MM.1S (cell line): Measurements from ENCODE around the gene QARS1.

Experiments used
- EZH2 ChIP-seq: fragments of 300-600 bp; sonication (generic); optimal IDR thresholded peaks from 2 replicates; pipeline ENCODE3; 2017; ENCODE audit warnings: low read depth, mild to moderate bottlenecking, antibody characterized with exemption, low read length, mixed read lengths
- TF ChIP-seq, protein P1 (sequence below): fragments of 300-600 bp; sonication (generic); IDR thresholded peaks from 2 replicates; pipeline ENCODE4 v1.5.1; 2016; ENCODE audit warnings: antibody characterized with exemption, low read length, mixed read lengths

DNA sequence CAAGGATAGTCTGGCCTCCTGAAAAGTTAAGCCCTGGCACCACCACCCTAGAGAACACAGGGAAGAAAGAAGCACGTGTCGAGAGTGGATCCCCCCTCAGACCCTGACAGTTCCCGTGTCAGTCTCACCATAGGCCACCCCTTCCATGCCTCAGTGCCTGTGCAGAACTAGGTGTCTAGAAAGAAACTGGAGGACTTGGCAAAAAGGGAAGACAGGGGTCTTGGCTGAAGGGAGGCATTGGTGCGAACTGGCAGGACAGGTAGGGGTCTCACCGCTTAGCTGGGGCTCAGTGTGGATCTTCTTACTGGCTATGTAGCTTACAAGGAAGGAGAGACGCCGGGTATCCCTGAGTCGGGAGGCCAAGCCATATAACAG is 518 bp downstream of the QARS1 start:
- TF ChIP-seq, protein P1, sequence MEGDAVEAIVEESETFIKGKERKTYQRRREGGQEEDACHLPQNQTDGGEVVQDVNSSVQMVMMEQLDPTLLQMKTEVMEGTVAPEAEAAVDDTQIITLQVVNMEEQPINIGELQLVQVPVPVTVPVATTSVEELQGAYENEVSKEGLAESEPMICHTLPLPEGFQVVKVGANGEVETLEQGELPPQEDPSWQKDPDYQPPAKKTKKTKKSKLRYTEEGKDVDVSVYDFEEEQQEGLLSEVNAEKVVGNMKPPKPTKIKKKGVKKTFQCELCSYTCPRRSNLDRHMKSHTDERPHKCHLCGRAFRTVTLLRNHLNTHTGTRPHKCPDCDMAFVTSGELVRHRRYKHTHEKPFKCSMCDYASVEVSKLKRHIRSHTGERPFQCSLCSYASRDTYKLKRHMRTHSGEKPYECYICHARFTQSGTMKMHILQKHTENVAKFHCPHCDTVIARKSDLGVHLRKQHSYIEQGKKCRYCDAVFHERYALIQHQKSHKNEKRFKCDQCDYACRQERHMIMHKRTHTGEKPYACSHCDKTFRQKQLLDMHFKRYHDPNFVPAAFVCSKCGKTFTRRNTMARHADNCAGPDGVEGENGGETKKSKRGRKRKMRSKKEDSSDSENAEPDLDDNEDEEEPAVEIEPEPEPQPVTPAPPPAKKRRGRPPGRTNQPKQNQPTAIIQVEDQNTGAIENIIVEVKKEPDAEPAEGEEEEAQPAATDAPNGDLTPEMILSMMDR = no peak
- TF ChIP-seq EZH2 = no peak
